Pancreas (tissue), 10 donors: ENCODE measurements around the gene AXL. TPM values are rescaled to one million over a fixed set of nuclear protein-coding genes. Genes with fewer than 3 reads are reported as not detected.
A peak's percentile ranks its signal among the peaks of the same experiment; 100 is the strongest.
"Not testable (repeated sequence)": the region's sequence is repeated elsewhere in the genome, so short reads cannot be mapped to it uniquely, and the experiment has no call there.

Experiments used
- ATAC-seq, 4 donors: fragments of 200-7000 bp; cut with Tn5 transposase; one replicate each; pipeline versions ENCODE4 v1.8.0 to v1.9.1; 2020; ENCODE audit warnings: mild to moderate bottlenecking in 4 of 4, moderate library complexity in 4 of 4
- DNase-seq, 6 donors: peaks; one replicate each; pipeline ENCODE4 v3.0.0-alpha.2; 2020
- FAIRE-seq: peaks from 2 replicates; lab custom pipeline; 2012; peaks lifted over from hg19 to GRCh38; lab: Jason Lieb, UNC
- H3K27ac ChIP-seq, 4 donors: fragments of 200-600 bp; sonication (generic); 1 replicate in 3 of 4; 2 replicates in 1 of 4; pipeline versions ENCODE4 v1.5.0 to v1.8.0; 2020
- H3K27me3 ChIP-seq, 4 donors: fragments of 200-600 bp; one replicate each; pipeline ENCODE4 v1.8.0; 2021
- H3K36me3 ChIP-seq, 3 donors: fragments of 200-600 bp; sonication (generic) in 1 of 3; one replicate each; pipeline versions ENCODE4 v1.5.0 to v1.8.0; 2020 to 2021
- H3K4me1 ChIP-seq, 3 donors: fragments of 200-600 bp; one replicate each; pipeline ENCODE4 v1.8.0; 2021
- H3K4me3 ChIP-seq, 4 donors: fragments of 200-600 bp; sonication (generic) in 2 of 4; one replicate each; pipeline versions ENCODE4 v1.5.0 to v1.8.0; 2020 to 2021
- H3K9me3 ChIP-seq, 4 donors: fragments of 200-600 bp; one replicate each; pipeline ENCODE4 v1.8.0; 2021
- WGBS, 2 donors: extraction: QIAGEN DNeasy Blood & Tissue Kit; methylation state at CpG; one replicate each; pipeline ENCODE4 v1.1.7; 2013; 5-methylcytosine and 5-hydroxymethylcytosine counted together
- intact Hi-C, 3 donors: fragments of 100-400 bp; cut with DNase I; formaldehyde crosslinking; loops; one replicate each; pipeline versions ENCODE4 v1.11.1 to v1.14.2; 2022
- polyA plus RNA-seq, 2 donors: library from polyadenylated mRNA; stranded (reverse); fragments of 200-250 nt; gene quantifications; one replicate each; pipeline ENCODE4 v1.2.3, GENCODE V29; 2013
- total RNA-seq, 6 donors: library from RNA; stranded (reverse); fragmentation: NEBNext Ultra II Directional in 4 of 6; extraction: Animal tissue kit (Norgen Biotek cat#: 25700) in 4 of 6; gene quantifications; one replicate each; pipeline versions ENCODE4 v1.2.1 to v1.2.4, GENCODE V29; 2021 to 2023
- TF ChIP-seq, protein P1 (sequence below), 4 donors: fragments of 200-600 bp; sonication (generic) in 3 of 4; IDR thresholded peaks; one replicate each; pipeline versions ENCODE4 v1.5.0 to v1.8.0; 2021; ENCODE audit warnings: antibody characterized with exemption in 4 of 4
- donor health status: healthy with polysubstance abuse.
- donor health status: DM: no; HTN: no; CAD: no; lungs with moderate emphysema.
- donor health status: DM: no; HTN: no; CAD: no.
- donor health status: control.
- donor health status: control.
- donor health status: Bipolar disorder and iron deficiency.
- donor health status: DM: yes; HTN: yes; CAD: no.
- donor health status: DM: no; HTN: no; CAD: no.
- donor health status: DM: no; HTN: no; CAD: no.
- donor health status: DM: yes; HTN: yes; CAD: no.

Gene AXL
- total and polyA plus RNA-seq, 8 donors: 1.2 to 16.6 (median 3.3) TPM

DNA sequence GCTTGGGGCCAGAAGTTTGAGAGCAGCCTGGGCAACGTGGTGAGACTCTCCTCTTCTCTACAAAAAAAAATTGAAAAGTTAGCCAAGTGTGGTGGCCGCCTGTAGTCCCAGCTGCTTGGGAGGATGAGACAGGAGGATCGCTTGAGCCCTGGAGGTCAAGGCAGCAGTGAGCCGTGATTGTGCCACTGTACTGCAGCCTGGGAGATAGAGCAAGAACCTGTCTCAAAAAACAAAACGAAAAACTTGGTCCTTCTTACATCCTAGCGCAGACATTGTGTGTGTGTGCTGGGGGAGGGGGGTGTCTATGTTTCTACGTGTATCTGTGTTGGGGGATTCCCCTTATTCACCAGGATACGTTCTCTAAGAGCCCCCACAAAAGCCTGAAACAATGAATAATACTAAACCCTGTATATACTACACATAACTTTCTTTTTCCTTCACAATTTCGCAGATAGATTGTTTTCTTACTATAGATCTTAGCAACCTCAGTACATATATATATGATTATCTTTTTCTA, 7.9 kb downstream of the AXL start:
- intact Hi-C loops: no loop called here
- Histone ChIP-seq H3K27ac (peak overlapping the region in 1 of 4 donors; percentile 54), H3K4me1 (no peaks in the 10 kb centered on the region), H3K4me3 (peak overlapping the region in 3 of 4 donors; percentile 7 to 56 (median 53)), H3K36me3 (no peaks in the 10 kb centered on the region), H3K9me3 (no peaks in the 10 kb centered on the region), H3K27me3 (no peaks in the 10 kb centered on the region)
- FAIRE-seq (no peak), ATAC-seq (no peak), DNase-seq (no peak)
- 46 to 54% methylated on average over 9 of the region's 9 CpGs for WGBS, 2 donors
- TF ChIP-seq, protein P1, sequence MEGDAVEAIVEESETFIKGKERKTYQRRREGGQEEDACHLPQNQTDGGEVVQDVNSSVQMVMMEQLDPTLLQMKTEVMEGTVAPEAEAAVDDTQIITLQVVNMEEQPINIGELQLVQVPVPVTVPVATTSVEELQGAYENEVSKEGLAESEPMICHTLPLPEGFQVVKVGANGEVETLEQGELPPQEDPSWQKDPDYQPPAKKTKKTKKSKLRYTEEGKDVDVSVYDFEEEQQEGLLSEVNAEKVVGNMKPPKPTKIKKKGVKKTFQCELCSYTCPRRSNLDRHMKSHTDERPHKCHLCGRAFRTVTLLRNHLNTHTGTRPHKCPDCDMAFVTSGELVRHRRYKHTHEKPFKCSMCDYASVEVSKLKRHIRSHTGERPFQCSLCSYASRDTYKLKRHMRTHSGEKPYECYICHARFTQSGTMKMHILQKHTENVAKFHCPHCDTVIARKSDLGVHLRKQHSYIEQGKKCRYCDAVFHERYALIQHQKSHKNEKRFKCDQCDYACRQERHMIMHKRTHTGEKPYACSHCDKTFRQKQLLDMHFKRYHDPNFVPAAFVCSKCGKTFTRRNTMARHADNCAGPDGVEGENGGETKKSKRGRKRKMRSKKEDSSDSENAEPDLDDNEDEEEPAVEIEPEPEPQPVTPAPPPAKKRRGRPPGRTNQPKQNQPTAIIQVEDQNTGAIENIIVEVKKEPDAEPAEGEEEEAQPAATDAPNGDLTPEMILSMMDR (IDR thresholded peaks at IDR 0.05): no peak

DNA sequence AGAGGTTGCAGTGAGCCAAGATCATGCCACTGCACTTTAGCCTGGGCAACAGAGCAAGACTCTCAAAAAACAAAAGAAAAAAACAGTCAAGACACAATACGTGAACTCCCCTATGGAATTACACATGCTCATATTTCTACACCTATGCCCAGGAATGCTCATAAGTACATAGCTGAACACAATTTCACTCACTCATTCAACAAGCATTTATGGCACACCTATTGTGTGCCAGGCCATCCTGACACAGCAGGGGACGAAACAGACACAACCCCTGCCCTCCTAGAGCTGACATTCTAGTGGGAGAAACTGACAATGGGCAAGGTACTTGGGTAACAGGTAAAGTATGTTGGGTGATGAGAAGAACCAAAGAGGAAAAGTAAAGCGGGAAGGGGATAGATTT, 9.5 kb downstream of the AXL start:
- no peak for ATAC-seq
- TF ChIP-seq, protein P1 (IDR thresholded peaks at IDR 0.05): no peak
- Histone ChIP-seq H3K9me3 (no peaks in the 10 kb centered on the region), H3K4me3 (no peak overlapping the region), H3K4me1 (no peaks in the 10 kb centered on the region), H3K36me3 (no peaks in the 10 kb centered on the region), H3K27ac (no peak overlapping the region), H3K27me3 (no peaks in the 10 kb centered on the region)
- 73 to 81% methylated on average over 3 of the region's 3 CpGs for WGBS, 2 donors
- no peak for FAIRE-seq
- intact Hi-C loops: no loop called here
- DNase-seq: no peak

DNA sequence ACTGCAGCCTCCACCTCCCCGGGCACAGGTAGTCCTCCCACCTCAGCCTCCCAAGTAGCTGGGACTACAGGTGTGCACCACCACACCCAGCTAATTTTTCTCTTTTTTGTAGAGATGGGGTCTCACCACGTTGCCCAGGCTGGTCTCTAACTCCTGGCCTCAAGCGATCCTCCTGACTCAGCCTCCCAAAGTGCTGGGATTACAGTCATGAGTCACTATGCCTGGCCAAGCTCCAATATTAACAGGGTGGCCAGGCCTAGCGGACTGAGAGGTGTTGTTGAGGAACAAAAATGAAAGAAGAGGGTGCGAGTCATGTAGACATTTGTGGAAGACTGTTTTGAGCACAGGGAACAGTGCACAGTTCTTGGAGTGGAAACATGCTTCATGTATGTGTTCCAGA, 10.3 kb downstream of the AXL start:
- DNase-seq, intact Hi-C loops, H3K4me1 ChIP-seq, FAIRE-seq, ATAC-seq, H3K36me3 ChIP-seq, H3K4me3 ChIP-seq, H3K27ac ChIP-seq, H3K9me3 ChIP-seq, H3K27me3 ChIP-seq: not testable (repeated sequence)
- 81 to 91% methylated on average over 5 of the region's 5 CpGs for WGBS, 2 donors

DNA sequence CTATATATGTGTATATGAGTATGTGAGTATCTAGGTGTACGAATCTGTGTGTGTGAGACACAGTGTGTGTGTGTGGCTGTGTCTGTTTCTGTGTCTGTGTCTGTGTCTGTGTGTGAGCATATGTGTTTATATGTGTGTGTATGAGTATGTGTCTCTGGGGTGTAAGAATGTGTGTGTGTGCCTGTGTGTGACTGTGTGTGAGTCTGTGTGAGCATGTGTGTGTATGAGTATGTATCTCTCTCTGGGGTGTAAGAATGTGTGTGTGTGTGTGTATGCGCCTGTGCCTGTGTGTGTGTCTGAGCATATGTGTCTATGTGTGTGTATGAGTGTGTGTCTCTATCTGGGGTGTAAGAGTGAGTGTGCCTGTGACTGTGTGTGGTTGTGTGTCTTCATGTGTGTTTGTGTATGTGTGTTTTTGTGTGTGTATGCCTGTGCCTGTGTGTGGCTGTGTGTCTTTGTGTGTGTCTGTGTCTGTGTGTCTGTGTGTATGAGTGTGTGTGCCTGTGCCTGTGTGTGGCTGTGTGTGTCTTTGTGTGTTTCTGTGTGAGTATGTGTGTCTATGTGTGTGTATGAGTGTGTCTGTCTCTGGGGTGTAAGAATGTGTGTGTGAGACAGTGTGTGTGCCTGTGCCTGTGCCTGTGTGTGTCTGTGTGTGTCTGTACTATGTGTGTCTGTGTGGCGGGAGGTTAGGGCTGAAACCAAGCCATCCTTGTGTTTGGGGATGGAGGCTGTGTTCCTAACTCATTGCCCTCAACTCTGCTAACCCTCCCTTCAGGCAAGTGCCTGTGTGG, 11.2 kb downstream of the AXL start:
- 84 to 89% methylated on average over 3 of the region's 3 CpGs for WGBS, 2 donors
- intact Hi-C loops: no loop called here
- TF ChIP-seq, protein P1 (IDR thresholded peaks at IDR 0.05): no peak
- Histone ChIP-seq H3K4me1 (no peaks in the 10 kb centered on the region), H3K4me3 (no peak overlapping the region), H3K27ac (no peak overlapping the region), H3K36me3 (no peaks in the 10 kb centered on the region), H3K9me3 (no peaks in the 10 kb centered on the region), H3K27me3 (no peaks in the 10 kb centered on the region)
- FAIRE-seq: no peak
- no peak for ATAC-seq
- DNase-seq: no peak

DNA sequence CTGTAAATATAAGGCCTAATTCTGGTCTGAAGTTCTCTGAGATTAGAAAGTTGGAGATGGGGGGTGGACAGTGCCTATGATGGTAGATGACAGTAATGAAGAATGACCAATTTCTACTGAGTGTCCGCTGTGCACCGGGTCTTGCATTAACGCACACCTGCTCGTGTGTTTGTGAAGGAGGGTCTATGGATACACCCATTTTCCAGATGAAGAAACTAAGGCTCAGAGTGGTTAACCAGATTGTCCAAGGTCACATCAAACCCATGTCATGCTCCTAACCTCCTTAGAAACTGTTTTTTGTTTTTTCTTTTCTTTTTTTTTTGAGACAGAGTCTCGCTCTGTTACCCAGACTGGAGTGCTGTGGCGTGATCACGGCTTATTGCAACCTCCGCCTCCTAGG, 13.7 kb downstream of the AXL start:
- DNase-seq (no peak), FAIRE-seq (no peak), ATAC-seq (no peak)
- WGBS, 2 donors: 85 to 93% methylated on average over 8 of the region's 8 CpGs
- no peaks in the 10 kb centered on the region for H3K9me3 ChIP-seq
- H3K27ac ChIP-seq: no peak overlapping the region
- no peak overlapping the region for H3K4me3 ChIP-seq
- TF ChIP-seq, protein P1 (IDR thresholded peaks at IDR 0.05): no peak
- intact Hi-C loops: no loop called here
- no peaks in the 10 kb centered on the region for H3K36me3 ChIP-seq
- no peaks in the 10 kb centered on the region for H3K27me3 ChIP-seq
- H3K4me1 ChIP-seq: no peaks in the 10 kb centered on the region
